ENCODE data around the gene EMSY. TPM values are rescaled to one million over a fixed set of nuclear protein-coding genes. Genes with fewer than 3 reads are reported as not detected.

EMSY gene
- total RNA-seq, 1 experiment from 2014 or later = 52.4 TPM

- ChIA-PET CTCF (no interaction called here), POLR2A (ENCODE audit: low non-redundant PET) (no interaction called here)
- TF ChIP-seq CTCF (conservative IDR thresholded peaks at IDR 0.05; ENCODE audit: low read depth, low read length) (no peak), EZH2 (IDR thresholded peaks at IDR 0.05; ENCODE audit: borderline replicate concordance, low read depth, low read length, poor library complexity, severe bottlenecking) (no peak)
- Histone ChIP-seq H3K9me3 (ENCODE audit: low read depth, low read length, poor library complexity, severe bottlenecking) (no peaks in the 10 kb centered on the region), H3K27me3 (replicated peaks; ENCODE audit: insufficient read depth, low read depth, low read length, poor library complexity) (no peaks in the 10 kb centered on the region), H3K27ac (ENCODE audit: low read depth, low read length, poor library complexity, severe bottlenecking) (no peak overlapping the region), H3K4me1 (ENCODE audit: insufficient read depth, low read length, poor library complexity, severe bottlenecking) (no peaks in the 10 kb centered on the region), H3K36me3 (ENCODE audit: insufficient read depth, low read length, poor library complexity, severe bottlenecking) (peaks cover 47% of the 10 kb centered on the region), H3K4me3 (ENCODE audit: low read depth, low read length, poor library complexity, severe bottlenecking) (no peak overlapping the region)
- intact Hi-C loops (cut with micrococcal nuclease; ENCODE audit: unreplicated experiment) = no loop called here
- no peak for DNase-seq (ENCODE audit: low spot score)
- no TSS peak for BruUV-seq (replicated peaks)
Measured at GRCh38 chr11:76542436-76542835, 97.6 kb downstream of the EMSY start.

- Histone ChIP-seq H3K4me3 (ENCODE audit: low read depth, low read length, poor library complexity, severe bottlenecking) (no peak overlapping the region), H3K4me1 (ENCODE audit: insufficient read depth, low read length, poor library complexity, severe bottlenecking) (no peaks in the 10 kb centered on the region), H3K27me3 (replicated peaks; ENCODE audit: insufficient read depth, low read depth, low read length, poor library complexity) (no peaks in the 10 kb centered on the region), H3K36me3 (ENCODE audit: insufficient read depth, low read length, poor library complexity, severe bottlenecking) (peaks cover 47% of the 10 kb centered on the region), H3K9me3 (ENCODE audit: low read depth, low read length, poor library complexity, severe bottlenecking) (no peaks in the 10 kb centered on the region), H3K27ac (ENCODE audit: low read depth, low read length, poor library complexity, severe bottlenecking) (no peak overlapping the region)
- DNase-seq (ENCODE audit: low spot score) = no peak
- CTCF ChIA-PET = no interaction called here
- POLR2A ChIA-PET (ENCODE audit: low non-redundant PET) = no interaction called here
- BruUV-seq (replicated peaks) = no TSS peak
- intact Hi-C loops (cut with micrococcal nuclease; ENCODE audit: unreplicated experiment) = no loop called here
- TF ChIP-seq EZH2 (IDR thresholded peaks at IDR 0.05; ENCODE audit: borderline replicate concordance, low read depth, low read length, poor library complexity, severe bottlenecking) = no peak
- no peak for TF ChIP-seq CTCF (conservative IDR thresholded peaks at IDR 0.05; ENCODE audit: low read depth, low read length)
Measured at GRCh38 chr11:76543006-76543703, 98.3 kb downstream of the EMSY start.

DNA sequence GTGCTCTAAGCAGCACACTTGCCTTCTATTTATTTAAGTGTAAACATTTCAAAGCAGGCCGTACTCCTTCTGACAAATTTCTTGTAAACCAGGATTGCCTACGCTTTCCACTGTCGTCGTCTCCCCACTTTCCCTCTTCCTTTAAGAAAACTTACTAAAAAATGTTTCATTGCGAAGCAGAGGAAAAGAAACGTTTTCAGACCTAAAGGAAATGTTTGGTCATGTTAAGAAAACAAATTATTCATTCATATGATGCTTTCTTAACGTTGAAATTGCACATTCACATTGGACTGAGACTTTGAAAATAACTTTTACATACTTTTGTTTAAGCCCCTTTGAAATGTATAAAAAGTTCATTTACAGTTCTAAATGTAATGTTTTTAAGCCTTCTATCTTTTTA is 106.0 kb downstream of the EMSY start:
- H3K4me3 ChIP-seq (ENCODE audit: low read depth, low read length, poor library complexity, severe bottlenecking) = no peak overlapping the region
- no peak overlapping the region for H3K27ac ChIP-seq (ENCODE audit: low read depth, low read length, poor library complexity, severe bottlenecking)
- peaks cover 25% of the 10 kb centered on the region for H3K36me3 ChIP-seq (ENCODE audit: insufficient read depth, low read length, poor library complexity, severe bottlenecking)
- CTCF ChIA-PET = no interaction called here
- H3K9me3 ChIP-seq (ENCODE audit: low read depth, low read length, poor library complexity, severe bottlenecking) = no peaks in the 10 kb centered on the region
- TF ChIP-seq EZH2 (IDR thresholded peaks at IDR 0.05; ENCODE audit: borderline replicate concordance, low read depth, low read length, poor library complexity, severe bottlenecking) (no peak), CTCF (conservative IDR thresholded peaks at IDR 0.05; ENCODE audit: low read depth, low read length) (no peak)
- POLR2A ChIA-PET (ENCODE audit: low non-redundant PET) = no interaction called here
- BruUV-seq (replicated peaks) = no TSS peak
- H3K27me3 ChIP-seq (replicated peaks; ENCODE audit: insufficient read depth, low read depth, low read length, poor library complexity) = no peaks in the 10 kb centered on the region
- intact Hi-C loops (cut with micrococcal nuclease; ENCODE audit: unreplicated experiment) = no loop called here
- DNase-seq (ENCODE audit: low spot score) = no peak
- H3K4me1 ChIP-seq (ENCODE audit: insufficient read depth, low read length, poor library complexity, severe bottlenecking) = no peaks in the 10 kb centered on the region
